HG03066 (cell line): ENCODE measurements around the gene OR5A1.
"Not testable (repeated sequence)": the region's sequence is repeated elsewhere in the genome, so short reads cannot be mapped to it uniquely, and the experiment has no call there.

Experiments
- ATAC-seq: cut with Tn5 transposase; IDR thresholded peaks from one replicate; pipeline ENCODE4 v1.9.1; 2021; ENCODE audit warnings: low read depth; ENCODE audit not compliant: unreplicated experiment

OR5A1 gene

GRCh38 chr11:59436169-59436568, at the start of gene OR5A1:
Gene OR5A1 (plus strand): TSS chr11:59436469. CDS start chr11:59443169, 6,700 bp downstream.
- ATAC-seq: no peak

GRCh38 chr11:59394186-59394585, 42.1 kb upstream of the OR5A1 start:
- no peak for ATAC-seq

- no peak for ATAC-seq
Measured at GRCh38 chr11:59400461-59401261, 35.6 kb upstream of the OR5A1 start.

GRCh38 chr11:59401262-59401552, 35.1 kb upstream of the OR5A1 start:
- no peak for ATAC-seq

DNA sequence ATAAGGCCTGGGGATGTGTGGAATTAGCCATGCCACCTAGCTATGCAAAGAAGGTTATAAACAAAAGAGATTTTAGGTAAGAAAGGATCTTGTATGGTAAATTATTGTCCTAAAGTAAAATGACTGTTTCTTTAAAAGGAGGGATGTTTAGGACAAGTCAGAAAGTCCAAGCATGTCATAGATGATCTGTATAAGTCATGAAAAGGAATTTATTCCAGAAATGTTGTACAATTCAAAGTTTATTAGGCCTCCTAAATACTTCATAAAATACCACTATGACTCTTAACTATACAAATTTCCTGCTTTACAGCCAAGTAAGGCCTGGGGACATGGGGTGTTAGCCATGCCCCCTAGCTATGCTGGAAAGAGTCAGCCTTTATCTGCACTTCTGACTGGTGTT, 32.7 kb upstream of the OR5A1 start:
- ATAC-seq: no peak

DNA sequence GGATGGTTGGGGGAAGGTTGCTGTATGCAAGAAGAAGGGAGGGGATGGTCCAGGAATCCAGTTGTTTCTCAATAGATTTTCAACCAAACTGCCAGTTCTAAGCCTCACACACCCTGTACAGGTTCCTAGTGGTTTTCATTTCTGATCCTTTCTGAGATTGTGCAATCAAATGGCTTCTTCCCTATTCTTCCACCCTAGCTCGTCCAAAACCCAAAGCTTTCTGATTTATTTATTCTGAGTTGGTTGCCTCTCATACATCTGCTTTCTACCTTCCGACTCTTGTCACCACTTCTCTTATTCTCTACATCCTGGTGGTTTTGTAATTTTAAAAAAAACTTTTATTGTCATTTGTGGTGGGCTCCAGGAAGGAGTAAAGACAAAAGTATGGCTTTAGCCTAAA, 22.6 kb upstream of the OR5A1 start:
- ATAC-seq: no peak

DNA sequence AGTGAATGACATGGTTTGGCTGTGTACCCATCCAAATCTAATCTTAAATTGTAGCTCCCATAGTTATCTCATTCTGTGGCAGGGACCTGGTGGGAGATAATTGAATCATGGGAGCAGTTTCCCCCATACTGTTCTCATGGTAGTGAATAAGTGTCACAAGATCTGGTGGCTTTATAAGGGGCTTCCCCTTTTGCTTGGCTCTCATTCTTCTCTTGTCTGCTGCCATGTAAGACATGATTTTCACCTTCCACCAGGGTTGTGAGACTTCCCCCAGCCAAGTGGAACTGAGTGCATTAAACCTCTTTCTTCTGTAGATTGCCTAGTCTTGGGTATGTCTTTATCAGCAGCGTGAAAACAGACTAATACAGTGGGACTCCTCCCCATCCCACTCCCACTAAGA, 21.2 kb upstream of the OR5A1 start:
- no peak for ATAC-seq

GRCh38 chr11:59416613-59417012, 19.7 kb upstream of the OR5A1 start:
- ATAC-seq: no peak

GRCh38 chr11:59417023-59417422, 19.2 kb upstream of the OR5A1 start:
- no peak for ATAC-seq

- no peak for ATAC-seq
Measured at GRCh38 chr11:59418156-59418555, 18.1 kb upstream of the OR5A1 start.

GRCh38 chr11:59423835-59424234, 12.4 kb upstream of the OR5A1 start:
- ATAC-seq: no peak

- ATAC-seq: no peak
Measured at GRCh38 chr11:59425131-59425530, 11.1 kb upstream of the OR5A1 start.

GRCh38 chr11:59426361-59427067, 9.8 kb upstream of the OR5A1 start, which contains the start of gene OR5A2:
Gene OR5A2 (minus strand): TSS chr11:59426413. CDS start chr11:59422953, 3,460 bp downstream.
- no peak for ATAC-seq

DNA sequence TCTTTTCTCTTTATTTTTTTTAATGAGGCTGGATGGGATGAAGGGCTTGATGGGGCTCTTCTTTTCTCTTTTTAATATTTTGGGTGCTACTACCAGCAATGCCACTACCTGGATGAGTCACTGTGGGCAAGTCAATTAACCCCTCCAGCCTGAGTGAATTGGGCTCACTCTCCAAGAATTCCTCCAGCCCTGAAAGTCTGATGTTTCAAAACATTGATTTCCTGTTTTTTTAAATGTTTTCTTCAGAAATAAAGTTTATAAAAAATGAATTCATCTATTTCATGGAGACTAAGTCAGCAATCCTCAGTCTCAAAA, 9.2 kb upstream of the OR5A1 start:
- no peak for ATAC-seq

- no peak for ATAC-seq
Measured at GRCh38 chr11:59429924-59430516, 6.2 kb upstream of the OR5A1 start.

GRCh38 chr11:59437770-59438169, 1.5 kb downstream of the OR5A1 start:
- ATAC-seq: no peak

GRCh38 chr11:59445624-59446023, 9.4 kb downstream of the OR5A1 start:
- not testable (repeated sequence) for ATAC-seq

GRCh38 chr11:59448484-59448883, 12.2 kb downstream of the OR5A1 start:
- ATAC-seq: no peak

DNA sequence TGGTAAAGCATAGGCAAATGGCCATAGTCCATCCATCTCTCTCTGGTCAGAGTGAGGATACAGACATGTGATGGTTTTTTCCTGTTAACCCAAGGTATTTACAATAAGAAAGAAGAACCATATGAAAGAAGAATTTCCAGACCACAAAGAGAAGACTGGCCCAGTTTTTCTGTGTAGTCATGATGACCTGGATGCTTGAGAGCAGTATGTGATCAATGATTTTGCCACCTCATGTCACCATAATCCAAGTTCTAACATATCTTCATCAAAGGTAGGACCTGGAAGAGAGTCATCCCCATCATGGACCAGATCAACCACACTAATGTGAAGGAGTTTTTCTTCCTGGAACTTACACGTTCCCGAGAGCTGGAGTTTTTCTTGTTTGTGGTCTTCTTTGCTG, 20.4 kb downstream of the OR5A1 start, which contains the start of gene OR4D6:
Gene OR4D6 (plus strand): TSS at position 301 of the 400 bp plus-strand sequence. CDS start 0 bp downstream, at position 301.
- no peak for ATAC-seq

DNA sequence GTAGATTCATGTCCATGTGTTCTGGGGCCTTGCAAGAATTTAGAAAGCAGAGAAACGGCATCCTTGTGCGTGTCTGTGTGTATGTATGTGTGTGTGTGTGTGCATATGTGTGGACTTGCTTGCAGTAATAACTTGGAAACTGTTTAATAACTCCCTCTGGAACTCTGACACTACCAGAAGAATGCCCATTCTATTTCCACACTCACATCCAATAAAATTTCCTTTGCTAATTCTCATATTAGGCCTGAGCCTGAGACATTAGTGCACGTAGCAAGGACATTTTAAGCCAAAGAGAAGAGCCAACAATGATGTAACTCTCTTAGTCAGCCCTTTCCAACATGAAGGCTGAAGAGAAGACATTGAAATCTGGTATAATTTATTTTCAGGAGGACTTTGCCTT, 23.6 kb downstream of the OR5A1 start:
- ATAC-seq: no peak

- ATAC-seq: no peak
Measured at GRCh38 chr11:59463190-59463641, 26.9 kb downstream of the OR5A1 start.

- no peak for ATAC-seq
Measured at GRCh38 chr11:59473015-59473414, 36.7 kb downstream of the OR5A1 start, which contains the start of gene OR4D10. Gene OR4D10 (plus strand): TSS chr11:59473315. CDS start chr11:59477430, 4,115 bp downstream.
